OCI-M2 (cell line): ENCODE data around the gene CFAP77.

ENCODE experiments used
- DNase-seq: peaks from one replicate; lab custom pipeline; 2025; ENCODE audit not compliant: unreplicated experiment; lab: John Stamatoyannopoulos, UW

Gene CFAP77

GRCh38 chr9:132407196-132407595 lies 2.8 kb upstream of the CFAP77 start:
- no peak for DNase-seq

GRCh38 chr9:132408521-132408920 lies 1.5 kb upstream of the CFAP77 start:
- no peak for DNase-seq

- DNase-seq, result no peak
These were observed 631 bp downstream of the CFAP77 start for GRCh38 chr9:132410642-132411041.

DNA sequence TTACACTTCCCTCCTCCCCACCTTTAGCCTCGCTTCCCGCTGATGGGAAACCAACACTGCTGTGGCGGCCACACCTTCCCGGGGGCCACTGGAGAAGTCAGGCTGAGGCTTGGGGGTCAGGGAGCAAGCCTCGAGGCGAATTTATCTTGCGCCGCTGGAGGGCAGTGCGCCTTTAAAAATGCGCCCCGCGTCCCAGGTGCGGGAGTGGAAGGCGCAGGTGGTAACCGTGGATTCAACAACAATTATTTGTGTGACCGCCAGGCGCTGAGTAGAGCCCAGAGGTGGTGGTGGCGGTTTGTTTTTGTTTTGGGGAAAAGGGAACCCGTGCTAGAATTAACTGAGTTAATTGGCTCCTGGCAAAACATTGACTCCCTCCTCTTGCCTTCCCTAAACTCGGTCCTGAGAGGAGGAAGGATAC lies 1.1 kb downstream of the CFAP77 start:
- DNase-seq, result no peak

DNA sequence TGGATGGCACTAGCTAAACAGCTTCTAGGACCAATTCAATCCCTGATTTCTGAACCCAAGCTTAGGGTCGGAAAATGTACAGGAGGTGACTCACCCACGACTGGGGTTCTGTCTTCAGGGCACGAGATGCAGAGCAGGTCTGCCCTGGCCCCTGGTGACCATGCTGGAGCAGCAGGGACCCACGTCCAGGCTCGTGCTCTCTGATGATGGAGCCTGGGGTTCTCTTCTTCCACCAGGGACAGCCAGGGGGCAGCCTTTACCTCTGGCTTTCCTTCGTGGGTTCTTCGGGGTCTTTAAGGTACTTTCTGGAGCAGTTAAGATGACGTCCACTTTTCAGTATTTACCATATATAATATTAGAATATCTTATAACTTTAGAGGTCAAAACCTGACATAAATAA lies 2.1 kb downstream of the CFAP77 start:
- DNase-seq, result no peak

GRCh38 chr9:132413926-132414325 lies 3.9 kb downstream of the CFAP77 start:
- DNase-seq, result no peak

DNA sequence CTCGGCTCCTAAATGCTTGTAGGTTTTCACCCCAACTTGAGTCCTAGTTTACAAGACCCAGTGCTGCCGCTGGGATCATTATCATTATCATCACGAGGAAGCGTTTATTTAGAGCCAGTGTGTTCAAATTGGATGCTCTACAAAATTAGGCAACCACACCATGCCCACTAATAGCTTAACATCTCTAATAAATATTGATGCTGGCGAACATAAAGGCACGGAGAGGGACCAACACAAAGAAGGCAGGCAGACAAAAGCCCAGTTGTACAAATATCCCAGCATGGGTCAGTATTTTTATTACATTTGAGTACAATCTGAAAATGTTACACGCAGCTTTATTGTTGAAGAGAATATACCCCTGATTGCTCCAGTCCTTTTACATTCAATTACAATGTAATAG lies 4.7 kb downstream of the CFAP77 start:
- no peak for DNase-seq

DNA sequence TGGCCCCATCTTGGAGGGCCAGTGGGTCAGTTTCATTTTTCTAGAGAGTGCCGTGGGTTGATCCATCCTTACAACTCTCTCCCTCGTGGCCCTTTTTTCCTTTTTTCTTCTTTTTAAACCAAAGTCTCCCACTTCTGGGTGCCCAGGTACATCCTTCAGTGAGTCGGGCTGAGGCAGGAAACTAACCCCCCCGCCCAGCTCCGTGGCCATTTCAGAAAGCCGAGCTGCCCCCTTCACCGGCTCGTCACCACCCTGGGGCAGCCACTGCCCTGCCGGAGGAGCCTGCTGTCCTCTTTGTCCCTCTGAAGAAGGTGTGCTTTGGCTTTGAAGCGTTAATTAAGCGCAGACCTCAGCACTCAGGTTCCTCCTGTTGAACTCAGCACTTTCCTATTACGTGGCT lies 5.2 kb downstream of the CFAP77 start:
- DNase-seq, result no peak

DNA sequence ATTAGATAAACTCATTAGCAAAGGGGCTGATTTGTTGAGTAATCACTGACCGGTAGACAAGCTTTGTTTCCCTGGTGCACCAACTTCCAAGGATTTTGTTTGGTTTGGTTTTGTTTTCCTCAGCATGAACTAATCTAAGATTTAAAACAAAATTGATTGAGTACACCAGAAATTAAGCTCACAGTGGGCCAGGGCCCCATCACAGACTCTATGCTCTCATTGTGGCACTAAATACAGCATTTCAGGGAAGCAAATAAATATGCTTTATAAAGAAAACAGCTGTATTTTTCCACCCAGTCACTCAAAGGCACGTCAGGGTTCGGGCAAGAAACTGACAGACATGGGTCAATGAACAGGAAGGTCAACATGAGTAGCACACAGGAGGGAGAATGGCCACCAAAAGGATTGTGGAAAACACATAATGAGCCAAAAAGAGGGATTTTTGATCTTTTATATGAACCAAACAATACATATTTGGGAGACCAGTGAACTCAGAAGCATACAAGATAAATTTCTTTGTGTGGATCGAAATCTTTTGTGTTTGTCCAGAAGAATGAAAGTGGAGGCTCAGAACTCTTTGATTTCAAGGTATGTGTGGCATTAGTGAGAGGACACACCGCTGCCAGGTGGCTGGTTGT lies 8.8 kb downstream of the CFAP77 start:
- DNase-seq, result no peak

- DNase-seq, result no peak
These were observed 12.6 kb downstream of the CFAP77 start for GRCh38 chr9:132422574-132422973.

DNA sequence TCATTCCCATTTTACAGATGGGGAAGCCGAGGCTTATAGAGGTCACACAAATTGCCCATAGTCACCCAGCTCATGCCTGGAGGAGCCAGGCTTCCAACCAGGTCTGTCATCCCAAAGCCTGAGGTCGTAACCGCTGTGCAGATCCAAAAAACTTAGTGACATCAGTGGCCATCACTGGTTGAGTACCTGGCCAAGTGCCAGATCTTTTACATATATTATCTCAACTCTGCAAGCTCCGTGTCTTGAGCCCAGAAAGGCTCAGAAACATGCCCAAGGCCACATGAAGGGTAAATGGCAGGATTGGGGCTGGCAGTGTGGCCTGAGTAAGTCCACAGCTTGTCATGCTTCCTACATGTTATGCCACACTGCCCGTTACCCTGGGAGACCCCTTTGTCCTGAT lies 13.5 kb downstream of the CFAP77 start:
- no peak for DNase-seq

DNA sequence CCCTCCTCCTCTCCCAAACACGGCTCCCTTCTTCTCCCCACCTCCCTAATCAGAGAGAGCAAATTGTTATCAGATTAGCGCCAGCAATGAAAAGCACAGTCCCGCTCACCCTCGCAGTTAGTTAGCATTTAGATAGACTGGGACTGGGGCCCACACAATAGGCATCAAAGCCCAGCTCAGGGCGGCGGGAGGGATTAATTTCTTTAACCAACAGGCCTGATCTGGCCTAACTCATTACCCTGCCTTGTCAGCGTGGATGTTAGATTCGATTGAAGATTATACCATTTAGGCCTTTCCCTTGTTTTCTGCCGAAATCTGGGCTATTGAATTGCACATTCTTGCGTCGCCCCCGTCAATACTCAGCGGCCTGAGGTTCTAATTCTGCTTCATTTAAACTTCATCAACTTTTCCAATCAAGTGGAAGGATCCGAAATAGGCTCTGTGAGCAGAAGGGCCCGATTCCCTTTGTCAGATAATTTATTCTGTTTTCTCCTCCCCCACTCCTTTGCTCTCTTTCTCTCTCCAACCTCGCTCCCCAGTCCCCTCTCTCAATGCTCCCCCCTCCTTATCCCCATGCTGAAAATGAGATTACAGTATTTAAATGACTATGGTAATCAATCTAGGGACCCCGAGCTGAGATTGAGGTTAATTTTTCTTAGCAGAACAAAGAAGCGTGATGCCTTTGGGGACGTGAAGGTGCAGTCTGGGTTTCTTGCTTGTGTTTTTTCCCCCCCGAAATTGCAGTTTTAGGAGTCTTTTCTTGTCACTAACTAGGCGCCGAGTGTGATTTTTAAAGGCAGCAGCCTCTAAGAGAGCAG lies 15.1 kb downstream of the CFAP77 start:
- no peak for DNase-seq

DNA sequence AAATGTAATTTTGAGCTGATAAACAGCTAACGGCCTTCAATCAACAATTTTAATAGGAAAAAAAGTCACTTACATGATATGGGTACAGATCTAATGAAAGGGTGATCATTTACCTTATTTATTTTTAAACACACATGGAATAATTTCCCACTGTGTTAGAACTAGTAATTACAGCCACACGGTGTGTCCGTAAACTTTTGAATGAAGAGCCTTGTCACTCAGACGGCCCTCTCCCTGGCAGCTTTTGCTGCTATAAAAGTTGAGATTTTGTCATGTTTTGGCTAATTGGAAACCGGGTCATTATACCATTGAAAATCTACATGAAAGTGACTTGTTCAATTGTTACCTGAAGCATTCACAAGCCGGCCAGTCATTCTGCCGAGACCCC lies 15.7 kb downstream of the CFAP77 start:
- DNase-seq, result no peak

DNA sequence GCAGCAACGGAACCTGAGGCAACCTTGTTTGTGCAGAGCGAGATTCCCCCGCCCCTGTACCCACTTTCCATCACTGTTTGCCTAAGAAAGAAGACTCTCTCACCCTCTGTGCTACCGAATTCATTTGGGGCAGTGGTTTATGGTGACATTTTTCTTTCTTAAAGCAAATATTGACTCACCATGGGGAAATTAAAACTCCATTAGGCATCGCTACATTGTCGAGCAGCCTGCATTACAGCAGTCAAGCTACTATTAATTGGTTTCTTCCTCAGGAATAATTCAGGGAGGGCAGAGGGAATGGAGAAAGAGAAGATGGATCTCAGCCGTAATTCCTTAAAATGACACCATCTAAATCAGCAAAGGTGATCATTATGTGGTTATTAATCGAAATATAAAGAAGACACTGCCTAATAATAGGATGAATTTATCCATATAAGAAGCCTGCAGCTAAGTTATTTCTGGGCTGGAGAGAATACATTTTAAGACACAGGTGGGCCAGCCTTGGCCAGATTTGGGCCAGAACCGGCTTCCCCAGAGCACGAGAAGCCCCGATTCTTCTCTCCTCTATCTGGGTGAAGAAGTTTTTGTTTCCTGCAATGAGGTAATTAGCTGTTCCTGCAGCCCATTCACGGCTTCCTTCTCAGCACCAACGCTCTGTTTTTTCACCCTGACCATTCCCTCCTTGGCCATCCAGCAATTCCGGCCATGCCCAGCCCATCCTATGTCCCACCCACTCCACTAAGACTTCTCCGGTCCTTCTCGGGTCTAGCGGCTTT lies 16.8 kb downstream of the CFAP77 start:
- no peak for DNase-seq

DNA sequence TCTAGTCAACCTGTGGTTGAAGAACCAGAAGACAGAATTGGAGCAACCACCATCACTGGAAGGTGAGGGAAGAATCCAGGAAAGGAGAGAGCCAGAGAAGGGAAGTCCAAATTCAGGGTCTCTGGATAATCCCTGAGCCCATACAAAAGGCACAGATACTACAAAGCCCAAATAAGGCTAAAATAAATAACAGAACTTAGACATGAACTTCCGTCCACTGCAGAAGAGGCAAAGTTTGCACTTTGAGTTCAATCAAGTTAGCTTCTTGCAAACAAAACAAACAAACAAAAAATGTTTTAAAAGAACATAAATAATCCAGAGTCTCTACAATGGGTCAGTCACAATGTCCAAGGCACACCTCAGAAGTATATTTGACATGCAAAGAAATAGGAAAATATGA lies 21.0 kb downstream of the CFAP77 start:
- no peak for DNase-seq

DNA sequence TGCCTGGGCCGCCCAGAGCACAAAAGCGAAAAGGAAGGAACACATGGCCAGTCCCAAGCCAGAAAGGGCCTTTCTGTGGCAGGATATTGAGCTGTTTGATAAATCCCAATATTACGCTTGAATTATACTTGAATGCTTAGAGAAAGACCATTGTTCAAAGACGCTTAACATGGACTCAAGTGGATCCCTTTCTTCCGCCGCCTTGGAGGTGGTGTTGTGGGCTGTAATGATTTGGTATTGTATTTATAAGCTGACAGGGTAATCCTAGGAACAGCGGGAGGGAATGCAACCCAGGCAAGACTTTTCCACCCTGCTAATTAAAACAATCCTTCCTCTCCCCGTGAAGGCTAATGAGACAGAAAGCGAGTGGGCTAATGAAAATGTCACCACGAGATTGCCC lies 24.9 kb downstream of the CFAP77 start:
- no peak for DNase-seq

DNA sequence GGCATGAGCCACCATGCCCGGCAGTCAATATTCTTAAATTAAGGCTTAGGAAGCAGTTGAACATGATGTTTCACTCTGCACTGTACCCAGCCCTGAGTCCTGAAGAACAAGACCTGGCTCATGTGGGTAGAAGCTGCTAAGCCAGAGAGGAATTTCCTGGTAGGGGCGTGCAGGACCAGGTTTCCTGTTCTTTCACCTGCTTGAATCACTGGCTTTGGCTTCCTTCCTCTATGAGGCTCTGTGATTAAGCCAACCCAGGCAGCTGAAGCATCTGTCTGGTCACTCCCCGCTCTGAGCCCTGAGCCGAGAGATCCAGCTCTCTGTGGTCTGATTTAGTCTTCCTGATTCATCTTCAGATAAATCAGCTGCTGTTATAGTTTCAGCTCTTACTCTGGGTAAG lies 29.1 kb downstream of the CFAP77 start:
- DNase-seq, result no peak

GRCh38 chr9:132440735-132441134 lies 30.7 kb downstream of the CFAP77 start:
- DNase-seq, result no peak

GRCh38 chr9:132441404-132441803 lies 31.4 kb downstream of the CFAP77 start:
- DNase-seq, result no peak

DNA sequence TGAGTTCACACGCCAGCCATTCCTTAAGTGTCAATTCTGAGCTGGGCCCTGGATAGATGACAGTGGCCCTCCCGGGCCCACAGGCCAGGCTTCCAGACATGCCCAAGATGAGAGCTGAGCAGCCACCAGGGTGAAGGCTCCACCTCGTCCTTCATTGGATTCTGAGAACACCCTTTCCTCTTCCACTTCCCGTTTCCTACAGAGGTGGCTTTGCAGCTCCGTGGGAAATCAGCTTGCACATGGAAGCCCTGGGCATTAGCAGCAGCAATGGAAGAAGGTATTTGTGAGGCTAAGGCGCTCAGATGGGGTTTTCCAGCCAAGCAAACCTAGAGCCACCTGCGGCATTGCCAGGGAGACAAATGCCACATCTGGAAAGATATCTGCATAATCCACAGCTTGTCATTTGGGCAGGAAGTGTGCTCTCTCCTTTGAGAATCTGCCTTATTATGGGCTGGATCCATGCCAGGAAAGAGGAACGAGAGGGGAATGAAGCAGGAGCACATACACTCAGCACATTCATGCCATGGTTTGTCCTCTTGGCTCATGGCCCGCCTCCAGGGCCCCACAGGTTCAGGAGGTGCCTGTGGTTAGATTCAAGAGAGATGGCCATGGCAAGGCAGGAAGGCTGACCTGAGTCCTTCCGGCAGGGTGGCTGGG lies 34.1 kb downstream of the CFAP77 start:
- DNase-seq, result no peak

DNA sequence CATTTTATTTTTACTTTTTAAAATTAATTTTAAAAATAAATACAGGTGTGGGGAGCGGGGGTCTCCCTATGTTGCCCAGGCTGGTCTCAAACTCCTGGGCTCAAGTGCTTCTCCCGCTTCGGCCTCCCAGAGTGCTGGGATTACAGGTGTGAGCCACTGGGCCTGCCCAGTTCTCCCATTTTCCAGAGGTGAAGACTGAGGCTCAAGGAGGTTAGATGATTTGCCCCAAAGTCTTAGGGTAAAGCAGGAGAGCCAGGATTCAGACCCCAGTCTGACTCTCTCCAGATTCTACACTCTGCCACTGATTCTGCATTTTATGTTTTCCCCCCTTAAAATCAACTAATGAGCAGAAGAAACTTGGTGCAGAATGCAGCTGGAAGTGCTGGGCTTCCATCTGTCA lies 36.9 kb downstream of the CFAP77 start:
- no peak for DNase-seq

DNA sequence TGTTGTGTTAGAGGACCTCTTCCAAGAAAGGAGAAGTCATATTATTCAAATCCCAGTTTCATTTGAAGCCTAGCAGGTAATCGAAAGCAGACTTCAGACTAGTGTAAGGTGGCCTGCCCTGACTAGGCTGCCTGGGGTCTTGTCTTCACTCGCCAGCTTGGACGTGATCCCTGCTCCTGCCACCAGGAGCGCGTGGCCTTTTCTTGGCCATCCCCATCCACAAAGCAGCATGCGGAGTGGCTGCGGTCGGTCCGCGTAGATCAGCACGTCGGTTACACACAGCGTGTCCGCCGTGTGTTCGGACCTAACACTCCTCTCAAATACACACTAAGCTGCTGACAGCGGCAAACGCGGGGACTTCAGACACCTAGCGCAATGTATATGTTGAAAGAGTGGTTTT lies 37.3 kb downstream of the CFAP77 start:
- no peak for DNase-seq
